ENCODE data around the gene WWOX. TPM values are rescaled to one million over a fixed set of nuclear protein-coding genes. Genes with fewer than 3 reads are reported as not detected.
A peak's percentile ranks its signal among the peaks of the same experiment; 100 is the strongest.

Gene WWOX
- polyA plus RNA-seq, 3 donors = 40.3 to 43.7 (median 41.5) TPM

- no peak for DNase-seq (ENCODE audit: low read depth in 3 of 3, low spot score in 2 of 3)
Measured at GRCh38 chr16:78290872-78291591, 191.6 kb downstream of the WWOX start.

DNA sequence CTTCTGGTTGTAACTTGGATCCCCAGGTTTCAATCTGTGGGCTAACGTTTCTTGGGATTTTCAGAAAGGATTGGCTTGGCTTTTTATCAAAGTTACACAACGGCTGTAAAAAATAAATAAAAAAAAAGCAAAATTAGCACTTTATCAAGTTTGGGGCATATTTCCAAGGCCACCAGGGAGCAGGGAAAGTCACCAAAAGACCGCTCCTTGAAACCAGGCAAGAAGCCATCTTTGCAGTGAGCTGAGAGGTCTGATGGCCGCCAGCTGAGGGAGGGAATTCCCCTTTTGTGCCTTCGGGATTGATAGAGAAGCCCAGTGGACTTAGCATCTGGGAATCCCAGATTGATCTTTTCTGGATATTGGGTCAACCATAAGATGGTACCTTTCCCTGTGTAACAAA, 192.2 kb downstream of the WWOX start:
- no peak for DNase-seq (ENCODE audit: low read depth in 3 of 3, low spot score in 2 of 3)

- DNase-seq (ENCODE audit: low read depth in 3 of 3, low spot score in 2 of 3) = no peak
Measured at GRCh38 chr16:78292086-78292843, 192.8 kb downstream of the WWOX start.

DNA sequence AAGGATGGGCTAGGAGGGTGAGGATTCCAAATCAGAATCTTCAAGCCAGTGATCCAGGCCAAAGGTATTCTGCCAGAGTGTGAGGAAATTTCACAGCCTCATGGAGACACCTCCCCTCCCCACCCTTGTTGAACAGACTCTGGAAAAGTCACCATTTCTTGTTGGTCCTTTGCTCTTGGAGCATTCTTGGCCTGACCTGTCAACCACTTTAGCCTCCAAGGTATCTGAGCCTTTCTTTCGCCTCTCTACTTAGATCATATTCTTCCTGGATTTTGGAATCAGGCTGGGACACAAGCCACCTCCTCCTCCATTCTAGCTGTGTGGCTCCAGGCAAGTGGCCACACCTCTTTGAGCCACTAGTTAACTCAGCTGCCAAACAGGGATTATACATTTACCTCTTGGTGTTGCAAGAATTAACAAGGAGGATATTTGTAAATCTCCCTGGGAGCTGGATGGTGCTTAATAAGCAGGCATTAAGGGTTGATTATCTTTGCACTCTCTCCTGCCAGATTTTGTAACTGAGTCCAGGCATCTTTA, 193.5 kb downstream of the WWOX start:
- no peak for DNase-seq (ENCODE audit: low read depth in 3 of 3, low spot score in 2 of 3)

GRCh38 chr16:78294538-78295225, 195.2 kb downstream of the WWOX start:
- DNase-seq (ENCODE audit: low read depth in 3 of 3, low spot score in 2 of 3) = no peak

- DNase-seq (ENCODE audit: low read depth in 3 of 3, low spot score in 2 of 3) = no peak
Measured at GRCh38 chr16:78297066-78297666, 197.7 kb downstream of the WWOX start.

DNA sequence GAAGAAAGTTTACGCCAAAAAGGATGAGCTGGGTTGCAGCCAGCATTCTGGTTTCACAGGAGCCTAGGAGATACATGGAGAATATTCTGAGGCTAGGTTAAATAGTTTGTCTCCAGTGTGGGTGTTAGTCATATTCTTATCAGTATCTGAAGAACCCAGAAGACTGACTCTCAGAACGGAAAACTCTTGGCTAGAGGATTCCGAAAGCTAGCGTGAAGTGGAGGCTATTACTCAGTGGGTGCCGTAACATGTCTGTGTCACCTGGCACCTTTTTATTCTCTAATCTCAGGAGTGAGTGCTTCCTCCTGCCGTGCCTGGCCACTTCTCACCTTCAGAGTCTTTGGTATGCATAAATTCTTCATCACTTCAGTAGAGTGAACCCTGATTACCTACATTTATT, 199.5 kb downstream of the WWOX start:
- DNase-seq (ENCODE audit: low read depth in 3 of 3, low spot score in 2 of 3) = no peak

DNA sequence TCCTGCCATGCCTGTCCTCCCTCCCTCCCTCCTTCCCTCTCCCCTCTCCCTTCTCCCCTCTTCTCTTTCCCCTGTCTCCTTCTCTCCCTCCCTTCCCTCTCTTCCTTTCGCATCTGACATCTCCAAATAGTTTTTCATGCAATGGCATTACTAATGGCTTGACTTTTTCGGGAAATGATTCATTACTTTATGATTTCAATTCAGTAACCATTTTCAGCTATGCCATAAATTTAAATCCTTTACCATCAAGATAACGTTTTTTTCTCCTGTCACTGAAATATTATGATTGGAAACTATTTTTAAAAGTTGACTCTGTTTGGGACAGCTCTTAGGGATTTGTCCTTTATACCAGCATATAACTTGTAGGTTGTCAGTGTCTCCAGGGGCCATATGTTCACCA, 201.0 kb downstream of the WWOX start:
- DNase-seq (ENCODE audit: low read depth in 3 of 3, low spot score in 2 of 3) = no peak

DNA sequence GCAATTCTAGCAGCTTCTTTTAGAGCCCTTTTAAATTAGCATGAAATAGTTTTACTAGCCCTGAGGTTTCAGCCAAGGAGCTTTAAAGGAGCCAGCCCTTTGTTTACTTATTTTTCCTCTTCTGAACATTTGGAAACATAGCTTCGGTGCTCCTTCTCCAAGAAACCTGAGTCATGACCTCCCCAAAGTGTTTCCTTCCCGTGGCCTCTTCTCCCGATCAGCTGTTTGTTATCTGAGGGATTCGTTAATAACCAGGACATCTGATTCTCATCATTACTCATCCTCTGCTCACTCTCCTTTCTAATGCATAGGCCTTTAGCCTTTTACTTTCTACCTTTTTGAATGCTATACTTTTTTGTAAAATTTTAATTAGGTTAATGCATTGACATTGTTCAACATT, 204.5 kb downstream of the WWOX start:
- DNase-seq (ENCODE audit: low read depth in 3 of 3, low spot score in 2 of 3) = no peak

DNA sequence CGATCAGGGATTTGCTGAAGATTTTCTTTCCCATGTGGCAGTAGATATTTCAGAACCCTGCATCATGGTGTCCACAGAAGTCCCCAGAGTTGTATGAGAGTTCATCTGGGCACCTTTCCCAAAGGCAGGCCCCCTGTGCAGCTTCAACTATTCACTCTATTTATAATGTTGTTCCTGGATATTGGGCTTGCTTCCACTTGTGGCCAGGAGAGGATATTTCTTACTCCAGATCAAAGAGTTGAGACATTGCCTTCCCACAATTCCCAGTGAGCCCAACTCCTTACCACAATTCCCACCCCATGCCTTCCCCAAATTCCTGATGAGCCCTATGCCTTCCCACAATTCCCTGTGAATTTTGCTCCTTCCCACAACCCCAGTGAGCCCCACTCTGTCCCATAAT, 206.9 kb downstream of the WWOX start:
- DNase-seq (ENCODE audit: low read depth in 3 of 3, low spot score in 2 of 3) = no peak

DNA sequence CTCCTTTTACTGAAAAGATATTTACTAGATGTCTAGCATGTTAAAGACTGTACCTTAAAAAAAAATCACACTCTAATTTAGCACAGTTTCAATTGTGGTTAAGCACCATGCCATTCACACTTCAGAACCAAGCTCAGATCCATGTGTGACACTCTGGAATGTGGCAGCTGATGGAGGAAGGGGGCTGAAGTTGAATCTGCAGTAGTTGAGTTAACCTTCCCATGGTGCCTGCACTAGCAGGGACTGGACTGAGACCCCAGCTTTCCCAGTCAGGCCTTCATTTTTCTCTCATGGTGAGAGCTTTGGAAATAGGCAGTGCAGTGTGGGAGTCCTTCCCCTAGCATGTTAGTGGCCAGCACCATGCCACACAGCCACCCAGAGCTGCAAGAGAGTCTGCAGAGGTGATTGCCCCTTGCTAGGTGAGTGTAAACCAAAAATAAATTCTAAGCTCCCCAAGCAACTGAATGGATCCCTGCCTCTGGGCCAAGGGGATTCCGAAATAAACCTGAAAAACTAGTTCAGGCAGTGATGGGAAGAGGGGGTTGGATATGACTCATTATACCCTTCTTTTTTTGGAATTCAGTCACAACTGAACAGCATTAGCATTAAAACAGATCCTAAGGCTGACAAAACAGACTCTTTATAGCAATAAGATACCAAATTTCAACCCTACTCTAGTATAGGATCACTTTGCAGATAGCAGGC, 208.5 kb downstream of the WWOX start:
- DNase-seq (ENCODE audit: low read depth in 3 of 3, low spot score in 2 of 3) = no peak

GRCh38 chr16:78309763-78310162, 210.3 kb downstream of the WWOX start:
- DNase-seq (ENCODE audit: low read depth in 3 of 3, low spot score in 2 of 3) = no peak

- no peak for DNase-seq (ENCODE audit: low read depth in 3 of 3, low spot score in 2 of 3)
Measured at GRCh38 chr16:78310196-78310595, 210.7 kb downstream of the WWOX start.

- DNase-seq (ENCODE audit: low read depth in 3 of 3, low spot score in 2 of 3) = peak in 1 of 3 donors; percentile 73
Measured at GRCh38 chr16:78310990-78311561, 211.6 kb downstream of the WWOX start.

DNA sequence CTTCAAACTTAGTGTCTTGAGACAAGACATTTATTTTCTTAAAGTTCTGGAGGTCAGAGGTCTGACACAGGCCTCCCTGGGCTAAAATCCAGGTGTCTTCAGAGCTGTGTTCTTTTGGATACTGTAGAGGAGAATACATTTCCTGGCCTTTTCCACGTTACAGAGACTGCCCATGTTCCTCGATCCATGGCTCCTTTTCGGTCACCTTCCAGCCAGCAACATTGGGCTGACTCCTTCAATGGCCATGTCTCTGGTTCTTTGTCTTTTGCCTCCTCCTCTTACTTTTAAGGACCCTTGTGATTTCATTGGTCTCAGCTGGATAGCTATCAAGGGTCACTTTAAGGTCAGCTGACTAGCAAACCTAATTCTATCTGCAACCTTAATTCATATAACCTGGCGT, 212.4 kb downstream of the WWOX start:
- no peak for DNase-seq (ENCODE audit: low read depth in 3 of 3, low spot score in 2 of 3)

- no peak for DNase-seq (ENCODE audit: low read depth in 3 of 3, low spot score in 2 of 3)
Measured at GRCh38 chr16:78317564-78318240, 218.2 kb downstream of the WWOX start.

DNA sequence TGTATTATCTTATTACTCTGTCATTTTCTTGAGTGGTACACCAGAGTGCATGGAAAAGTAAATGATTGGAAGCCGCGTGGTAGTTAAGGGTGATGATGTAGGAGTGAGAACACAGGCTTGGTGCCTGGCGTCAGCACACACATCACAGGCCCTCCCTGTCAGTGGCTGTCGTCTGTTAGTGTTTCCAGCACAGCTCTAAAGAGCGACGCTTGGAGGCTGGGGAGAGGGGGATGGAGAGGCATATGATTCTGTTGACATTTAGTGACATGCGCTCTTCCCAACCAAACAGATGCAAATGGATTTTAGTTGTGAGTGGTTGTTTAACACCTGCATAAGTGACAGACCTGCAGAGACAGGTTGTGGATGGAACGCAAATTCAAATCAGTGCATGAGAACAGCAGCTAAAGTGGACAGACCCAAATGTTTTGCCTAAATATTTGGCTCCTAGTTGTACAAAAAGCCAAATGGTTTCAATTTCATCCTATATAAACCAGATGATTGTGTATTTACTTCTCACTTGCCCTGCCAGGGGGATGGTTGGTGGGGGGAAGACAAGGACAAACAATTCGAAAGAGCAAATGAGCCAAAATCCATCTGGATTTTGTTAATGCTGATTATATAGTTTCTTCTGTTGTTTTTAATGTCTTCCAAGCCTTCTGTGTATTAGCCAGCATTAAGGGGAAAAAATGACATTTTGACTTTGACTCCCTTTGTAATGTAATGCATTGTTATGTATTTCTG, 222.3 kb downstream of the WWOX start:
- no peak for DNase-seq (ENCODE audit: low read depth in 3 of 3, low spot score in 2 of 3)

- DNase-seq (ENCODE audit: low read depth in 3 of 3, low spot score in 2 of 3) = no peak
Measured at GRCh38 chr16:78323315-78323714, 223.9 kb downstream of the WWOX start.

All from right renal cortex interstitium (tissue), 3 donors.